Mucosa of rectum (tissue), 2 donors: ENCODE measurements around the gene PRR23E.

ENCODE experiments used
- H3K27ac ChIP-seq, 2 donors: one replicate each; pipeline ENCODE4 v1.7.0; 2013; ENCODE audit warnings: inconsistent platforms in 2 of 2, low read depth in 2 of 2, low read length in 2 of 2
- H3K27me3 ChIP-seq, 2 donors: one replicate each; pipeline ENCODE4 v1.7.0; 2013; ENCODE audit warnings: low read length in 2 of 2; ENCODE audit not compliant: control insufficient read depth in 2 of 2, insufficient read depth in 2 of 2
- H3K36me3 ChIP-seq, 2 donors: one replicate each; pipeline ENCODE4 v1.7.0; 2013; ENCODE audit warnings: low read length in 2 of 2; ENCODE audit not compliant: control insufficient read depth in 2 of 2, insufficient read depth in 2 of 2
- H3K4me1 ChIP-seq, 2 donors: one replicate each; pipeline ENCODE4 v1.7.0; 2013; ENCODE audit warnings: low read length in 2 of 2, mild to moderate bottlenecking in 1 of 2; ENCODE audit not compliant: control insufficient read depth in 2 of 2, insufficient read depth in 2 of 2
- H3K4me3 ChIP-seq, 2 donors: one replicate each; pipeline ENCODE4 v1.7.0; 2013; ENCODE audit warnings: low read length in 2 of 2
- H3K9ac ChIP-seq, 2 donors: one replicate each; pipeline ENCODE4 v1.7.0; 2013; ENCODE audit warnings: low read length in 2 of 2, low read depth in 1 of 2, mild to moderate bottlenecking in 1 of 2
- H3K9me3 ChIP-seq, 2 donors: one replicate each; pipeline ENCODE4 v1.7.0; 2013; ENCODE audit warnings: low read length in 2 of 2; ENCODE audit not compliant: control insufficient read depth in 2 of 2
- donor health status: healthy.
- donor health status: Normal muscosa, but diverticular disease.

PRR23E gene

GRCh38 chr3:127196466-127197299, 3.8 kb downstream of the PRR23E start:
- Histone ChIP-seq H3K36me3 (no peaks in the 10 kb centered on the region), H3K27ac (no peak overlapping the region), H3K9ac (no peak overlapping the region), H3K27me3 (peaks cover 0 to 2% of the 10 kb centered on the region in 2 donors), H3K9me3 (no peaks in the 10 kb centered on the region), H3K4me3 (no peak overlapping the region), H3K4me1 (no peaks in the 10 kb centered on the region)

GRCh38 chr3:127197300-127198189, 4.6 kb downstream of the PRR23E start:
- Histone ChIP-seq H3K9me3 (peaks cover 0 to 4% of the 10 kb centered on the region in 2 donors), H3K4me3 (no peak overlapping the region), H3K27me3 (peaks cover 0 to 2% of the 10 kb centered on the region in 2 donors), H3K4me1 (no peaks in the 10 kb centered on the region), H3K9ac (no peak overlapping the region), H3K36me3 (no peaks in the 10 kb centered on the region), H3K27ac (no peak overlapping the region)

GRCh38 chr3:127200086-127200691, 7.3 kb downstream of the PRR23E start:
- Histone ChIP-seq H3K9ac (no peak overlapping the region), H3K27me3 (peaks cover 0 to 2% of the 10 kb centered on the region in 2 donors), H3K27ac (no peak overlapping the region), H3K9me3 (peaks cover 0 to 4% of the 10 kb centered on the region in 2 donors), H3K36me3 (no peaks in the 10 kb centered on the region), H3K4me3 (no peak overlapping the region), H3K4me1 (no peaks in the 10 kb centered on the region)

- H3K36me3 ChIP-seq = no peaks in the 10 kb centered on the region
- H3K27ac ChIP-seq = no peak overlapping the region
- H3K4me3 ChIP-seq = no peak overlapping the region
- H3K9me3 ChIP-seq = peaks cover 0 to 4% of the 10 kb centered on the region in 2 donors
- peaks cover 0 to 2% of the 10 kb centered on the region in 2 donors for H3K27me3 ChIP-seq
- H3K9ac ChIP-seq = no peak overlapping the region
- H3K4me1 ChIP-seq = no peaks in the 10 kb centered on the region
Measured at GRCh38 chr3:127203024-127203423, 10.1 kb downstream of the PRR23E start.

- no peak overlapping the region for H3K27ac ChIP-seq
- no peak overlapping the region for H3K9ac ChIP-seq
- H3K27me3 ChIP-seq = no peaks in the 10 kb centered on the region
- H3K9me3 ChIP-seq = peaks cover 0 to 4% of the 10 kb centered on the region in 2 donors
- no peaks in the 10 kb centered on the region for H3K36me3 ChIP-seq
- H3K4me3 ChIP-seq = no peak overlapping the region
- no peaks in the 10 kb centered on the region for H3K4me1 ChIP-seq
Measured at GRCh38 chr3:127204841-127205582, 12.1 kb downstream of the PRR23E start.

GRCh38 chr3:127206154-127206553, 13.2 kb downstream of the PRR23E start:
- H3K36me3 ChIP-seq = no peaks in the 10 kb centered on the region
- no peaks in the 10 kb centered on the region for H3K27me3 ChIP-seq
- peaks cover 0 to 4% of the 10 kb centered on the region in 2 donors for H3K9me3 ChIP-seq
- H3K4me3 ChIP-seq = no peak overlapping the region
- H3K9ac ChIP-seq = no peak overlapping the region
- H3K4me1 ChIP-seq = no peaks in the 10 kb centered on the region
- H3K27ac ChIP-seq = no peak overlapping the region

- H3K36me3 ChIP-seq = no peaks in the 10 kb centered on the region
- H3K9me3 ChIP-seq = peaks cover 0 to 4% of the 10 kb centered on the region in 2 donors
- H3K4me3 ChIP-seq = no peak overlapping the region
- no peaks in the 10 kb centered on the region for H3K4me1 ChIP-seq
- no peaks in the 10 kb centered on the region for H3K27me3 ChIP-seq
- H3K9ac ChIP-seq = no peak overlapping the region
- no peak overlapping the region for H3K27ac ChIP-seq
Measured at GRCh38 chr3:127206611-127207516, 13.9 kb downstream of the PRR23E start.

- no peaks in the 10 kb centered on the region for H3K36me3 ChIP-seq
- no peak overlapping the region for H3K9ac ChIP-seq
- no peaks in the 10 kb centered on the region for H3K27me3 ChIP-seq
- H3K4me3 ChIP-seq = no peak overlapping the region
- H3K9me3 ChIP-seq = no peaks in the 10 kb centered on the region
- H3K4me1 ChIP-seq = no peaks in the 10 kb centered on the region
- no peak overlapping the region for H3K27ac ChIP-seq
Measured at GRCh38 chr3:127207727-127208482, 15.0 kb downstream of the PRR23E start.
